22Rv1 (cell line): Measurements from ENCODE around the gene VPS25.

Experiments
- H3K27ac ChIP-seq: fragments of 450-650 bp; 2 replicates; pipeline ENCODE4 v1.5.1; 2017
- CTCF ChIP-seq: fragments of 450-650 bp; IDR thresholded peaks from 2 replicates; pipeline ENCODE4 v1.5.1; 2017; ENCODE audit warnings: mild to moderate bottlenecking
- ZFX ChIP-seq: fragments of 450-650 bp; IDR thresholded peaks from 2 replicates; pipeline ENCODE4 v1.6.1; 2017; ENCODE audit warnings: antibody characterized with exemption, borderline replicate concordance

Gene VPS25

DNA sequence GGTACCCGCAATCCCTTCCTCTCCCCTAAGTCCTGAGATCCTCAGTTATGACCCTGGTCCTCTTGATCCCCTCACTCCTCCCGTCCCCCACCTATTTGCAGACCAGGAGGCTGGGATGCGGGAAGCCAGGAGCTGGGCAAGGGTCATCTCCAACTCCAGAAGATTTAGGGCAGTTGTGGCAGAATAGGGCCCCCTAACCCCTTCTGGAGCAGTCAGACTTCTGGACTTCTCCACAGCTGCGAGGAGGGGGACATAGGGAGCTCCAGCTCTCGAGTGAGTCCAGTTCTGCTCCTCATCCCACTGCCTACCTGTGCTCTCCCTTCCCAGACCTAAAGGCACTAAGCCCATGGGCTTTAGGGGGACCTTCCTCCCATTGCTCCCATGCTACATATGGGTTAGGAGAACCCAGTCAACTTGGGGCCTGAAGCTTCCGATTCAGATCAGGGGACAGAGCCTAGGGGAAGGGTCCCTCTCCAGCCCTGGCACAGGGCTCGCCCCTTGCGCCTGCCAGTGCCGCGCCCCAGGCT is 8.5 kb downstream of the VPS25 start:
- no peak overlapping the region for H3K27ac ChIP-seq
- TF ChIP-seq CTCF (no peak), ZFX (no peak)

GRCh38 chr17:42782166-42783061 is 9.2 kb downstream of the VPS25 start:
- TF ChIP-seq ZFX = no peak
- no peak overlapping the region for H3K27ac ChIP-seq

- no peak overlapping the region for H3K27ac ChIP-seq
Observed at GRCh38 chr17:42783062-42783790, 10.0 kb downstream of the VPS25 start.

DNA sequence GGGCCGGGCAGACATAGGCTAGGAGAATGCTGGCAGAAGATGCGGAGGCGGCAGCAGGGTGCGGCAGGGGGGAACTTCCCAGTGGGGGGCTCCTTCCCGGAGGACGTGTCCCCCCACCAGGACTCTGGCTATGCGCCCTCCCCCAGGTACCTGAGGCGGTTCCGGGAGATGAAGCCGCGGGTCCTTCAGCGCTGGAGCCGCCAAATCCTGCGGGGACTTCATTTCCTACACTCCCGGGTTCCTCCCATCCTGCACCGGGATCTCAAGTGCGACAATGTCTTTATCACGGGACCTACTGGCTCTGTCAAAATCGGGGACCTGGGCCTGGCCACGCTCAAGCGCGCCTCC is 10.5 kb downstream of the VPS25 start:
- TF ChIP-seq CTCF (no peak), ZFX (no peak)
- H3K27ac ChIP-seq = no peak overlapping the region

More at GRCh38 chr17:42783062-42783790, 10.0 kb downstream of the VPS25 start:
- TF ChIP-seq ZFX (no peak), CTCF (no peak)

DNA sequence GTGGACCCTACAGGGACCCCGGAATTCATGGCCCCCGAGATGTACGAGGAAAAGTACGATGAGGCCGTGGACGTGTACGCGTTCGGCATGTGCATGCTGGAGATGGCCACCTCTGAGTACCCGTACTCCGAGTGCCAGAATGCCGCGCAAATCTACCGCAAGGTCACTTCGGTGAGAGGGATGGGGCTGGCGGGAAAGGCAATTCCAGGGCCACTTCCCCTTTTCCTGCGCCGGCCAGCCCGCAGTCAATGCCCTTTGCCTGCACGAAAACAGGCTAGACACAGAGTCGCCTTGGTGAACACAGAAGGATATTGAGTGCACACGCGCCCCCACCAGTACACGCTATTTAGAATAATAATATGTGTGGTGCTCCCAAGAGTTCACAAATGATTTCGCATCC is 11.2 kb downstream of the VPS25 start:
- no peak overlapping the region for H3K27ac ChIP-seq
- no peak for TF ChIP-seq ZFX
- no peak for TF ChIP-seq CTCF

DNA sequence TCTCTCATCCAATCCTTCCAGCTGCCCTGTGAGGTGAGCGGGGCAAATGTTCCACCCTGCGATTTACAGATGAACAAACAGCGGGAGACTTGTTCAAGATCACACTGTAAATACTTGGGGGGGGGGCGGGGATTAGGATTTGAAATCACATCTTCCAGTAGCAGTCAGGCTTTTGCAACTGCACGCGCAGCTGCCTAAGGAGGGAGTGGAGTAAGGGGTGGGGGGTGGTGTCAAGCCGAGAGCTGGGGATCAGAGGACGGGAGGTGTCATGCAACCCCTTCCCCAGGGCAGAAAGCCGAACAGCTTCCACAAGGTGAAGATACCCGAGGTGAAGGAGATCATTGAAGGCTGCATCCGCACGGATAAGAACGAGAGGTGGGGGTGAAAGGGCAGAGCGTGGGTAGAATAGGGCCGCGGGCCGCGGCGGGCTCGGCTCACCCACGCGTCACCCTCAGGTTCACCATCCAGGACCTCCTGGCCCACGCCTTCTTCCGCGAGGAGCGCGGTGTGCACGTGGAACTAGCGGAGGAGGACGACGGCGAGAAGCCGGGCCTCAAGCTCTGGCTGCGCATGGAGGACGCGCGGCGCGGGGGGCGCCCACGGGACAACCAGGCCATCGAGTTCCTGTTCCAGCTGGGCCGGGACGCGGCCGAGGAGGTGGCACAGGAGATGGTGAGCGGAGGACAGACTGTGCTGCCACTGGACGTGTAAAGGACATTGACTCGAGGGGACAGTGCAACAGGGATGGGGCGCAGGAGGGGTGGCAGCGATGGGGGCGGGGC is 11.8 kb downstream of the VPS25 start:
- TF ChIP-seq ZFX = no peak
- no peak for TF ChIP-seq CTCF
- H3K27ac ChIP-seq = no peak overlapping the region

DNA sequence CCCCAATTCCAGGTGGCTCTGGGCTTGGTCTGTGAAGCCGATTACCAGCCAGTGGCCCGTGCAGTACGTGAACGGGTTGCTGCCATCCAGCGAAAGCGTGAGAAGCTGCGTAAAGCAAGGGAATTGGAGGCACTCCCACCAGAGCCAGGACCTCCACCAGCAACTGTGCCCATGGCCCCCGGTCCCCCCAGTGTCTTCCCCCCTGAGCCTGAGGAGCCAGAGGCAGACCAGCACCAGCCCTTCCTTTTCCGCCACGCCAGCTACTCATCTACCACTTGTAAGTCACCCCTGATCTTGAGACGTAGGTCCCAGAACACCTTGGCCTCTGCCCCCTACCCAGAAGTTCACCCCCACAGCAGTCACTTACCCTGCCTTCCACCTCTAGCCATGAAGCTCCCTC is 14.0 kb downstream of the VPS25 start:
- no peak overlapping the region for H3K27ac ChIP-seq
- TF ChIP-seq CTCF (no peak), ZFX (no peak)
